ENCODE data around the gene GCNA.

- TF ChIP-seq SIN3A (IDR thresholded peaks at IDR 0.05; ENCODE audit: low read depth, low read length) (no peak), EP300 (IDR thresholded peaks at IDR 0.05; ENCODE audit: borderline replicate concordance in 1 of 2, control insufficient read depth in 1 of 2, low read depth in 2 of 2, low read length in 2 of 2) (no peak), ESRRA (IDR thresholded peaks at IDR 0.05; ENCODE audit: low read length) (no peak), ZSCAN29 (IDR thresholded peaks at IDR 0.05) (no peak), POLR2AphosphoS5 (IDR thresholded peaks at IDR 0.05; ENCODE audit: low read length) (no peak), CHD4 (IDR thresholded peaks at IDR 0.05) (no peak), CREB1 (IDR thresholded peaks at IDR 0.05; ENCODE audit: low read depth) (no peak), KDM1A (IDR thresholded peaks at IDR 0.05; ENCODE audit: borderline replicate concordance) (no peak), ZZZ3 (IDR thresholded peaks at IDR 0.05; ENCODE audit: control insufficient read depth, insufficient read length, low read depth) (no peak), FOXM1 (IDR thresholded peaks at IDR 0.05; ENCODE audit: low read depth, low read length) (no peak), ZNF274 (IDR thresholded peaks at IDR 0.05; ENCODE audit: insufficient read depth, insufficient read length) (no peak)
- TF ChIP-seq, protein P1, sequence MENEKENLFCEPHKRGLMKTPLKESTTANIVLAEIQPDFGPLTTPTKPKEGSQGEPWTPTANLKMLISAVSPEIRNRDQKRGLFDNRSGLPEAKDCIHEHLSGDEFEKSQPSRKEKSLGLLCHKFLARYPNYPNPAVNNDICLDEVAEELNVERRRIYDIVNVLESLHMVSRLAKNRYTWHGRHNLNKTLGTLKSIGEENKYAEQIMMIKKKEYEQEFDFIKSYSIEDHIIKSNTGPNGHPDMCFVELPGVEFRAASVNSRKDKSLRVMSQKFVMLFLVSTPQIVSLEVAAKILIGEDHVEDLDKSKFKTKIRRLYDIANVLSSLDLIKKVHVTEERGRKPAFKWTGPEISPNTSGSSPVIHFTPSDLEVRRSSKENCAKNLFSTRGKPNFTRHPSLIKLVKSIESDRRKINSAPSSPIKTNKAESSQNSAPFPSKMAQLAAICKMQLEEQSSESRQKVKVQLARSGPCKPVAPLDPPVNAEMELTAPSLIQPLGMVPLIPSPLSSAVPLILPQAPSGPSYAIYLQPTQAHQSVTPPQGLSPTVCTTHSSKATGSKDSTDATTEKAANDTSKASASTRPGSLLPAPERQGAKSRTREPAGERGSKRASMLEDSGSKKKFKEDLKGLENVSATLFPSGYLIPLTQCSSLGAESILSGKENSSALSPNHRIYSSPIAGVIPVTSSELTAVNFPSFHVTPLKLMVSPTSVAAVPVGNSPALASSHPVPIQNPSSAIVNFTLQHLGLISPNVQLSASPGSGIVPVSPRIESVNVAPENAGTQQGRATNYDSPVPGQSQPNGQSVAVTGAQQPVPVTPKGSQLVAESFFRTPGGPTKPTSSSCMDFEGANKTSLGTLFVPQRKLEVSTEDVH (IDR thresholded peaks at IDR 0.05; ENCODE audit: low read depth, partially characterized antibody), result no peak
- TF ChIP-seq, protein P2, sequence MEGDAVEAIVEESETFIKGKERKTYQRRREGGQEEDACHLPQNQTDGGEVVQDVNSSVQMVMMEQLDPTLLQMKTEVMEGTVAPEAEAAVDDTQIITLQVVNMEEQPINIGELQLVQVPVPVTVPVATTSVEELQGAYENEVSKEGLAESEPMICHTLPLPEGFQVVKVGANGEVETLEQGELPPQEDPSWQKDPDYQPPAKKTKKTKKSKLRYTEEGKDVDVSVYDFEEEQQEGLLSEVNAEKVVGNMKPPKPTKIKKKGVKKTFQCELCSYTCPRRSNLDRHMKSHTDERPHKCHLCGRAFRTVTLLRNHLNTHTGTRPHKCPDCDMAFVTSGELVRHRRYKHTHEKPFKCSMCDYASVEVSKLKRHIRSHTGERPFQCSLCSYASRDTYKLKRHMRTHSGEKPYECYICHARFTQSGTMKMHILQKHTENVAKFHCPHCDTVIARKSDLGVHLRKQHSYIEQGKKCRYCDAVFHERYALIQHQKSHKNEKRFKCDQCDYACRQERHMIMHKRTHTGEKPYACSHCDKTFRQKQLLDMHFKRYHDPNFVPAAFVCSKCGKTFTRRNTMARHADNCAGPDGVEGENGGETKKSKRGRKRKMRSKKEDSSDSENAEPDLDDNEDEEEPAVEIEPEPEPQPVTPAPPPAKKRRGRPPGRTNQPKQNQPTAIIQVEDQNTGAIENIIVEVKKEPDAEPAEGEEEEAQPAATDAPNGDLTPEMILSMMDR (IDR thresholded peaks at IDR 0.05 in 2 of 3, conservative IDR thresholded peaks at IDR 0.05 in 1 of 3; ENCODE audit: control insufficient read depth in 2 of 3, extremely low read depth in 1 of 3, insufficient read depth in 1 of 3, low read depth in 3 of 3, low read length in 3 of 3), result no peak
- TF ChIP-seq, protein P3, sequence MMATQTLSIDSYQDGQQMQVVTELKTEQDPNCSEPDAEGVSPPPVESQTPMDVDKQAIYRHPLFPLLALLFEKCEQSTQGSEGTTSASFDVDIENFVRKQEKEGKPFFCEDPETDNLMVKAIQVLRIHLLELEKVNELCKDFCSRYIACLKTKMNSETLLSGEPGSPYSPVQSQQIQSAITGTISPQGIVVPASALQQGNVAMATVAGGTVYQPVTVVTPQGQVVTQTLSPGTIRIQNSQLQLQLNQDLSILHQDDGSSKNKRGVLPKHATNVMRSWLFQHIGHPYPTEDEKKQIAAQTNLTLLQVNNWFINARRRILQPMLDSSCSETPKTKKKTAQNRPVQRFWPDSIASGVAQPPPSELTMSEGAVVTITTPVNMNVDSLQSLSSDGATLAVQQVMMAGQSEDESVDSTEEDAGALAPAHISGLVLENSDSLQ (IDR thresholded peaks at IDR 0.05), result no peak
These were observed 48.3 kb downstream of the GCNA start for GRCh38 chrX:71626576-71626975.
